Measurements from ENCODE around the gene C14orf180. TPM values are rescaled to one million over a fixed set of nuclear protein-coding genes. Genes with fewer than 3 reads are reported as not detected.
A peak's percentile ranks its signal among the peaks of the same experiment; 100 is the strongest.

Gene C14orf180
- total and polyA plus RNA-seq, 5 donors = 56.5 to 153 (median 107) TPM

DNA sequence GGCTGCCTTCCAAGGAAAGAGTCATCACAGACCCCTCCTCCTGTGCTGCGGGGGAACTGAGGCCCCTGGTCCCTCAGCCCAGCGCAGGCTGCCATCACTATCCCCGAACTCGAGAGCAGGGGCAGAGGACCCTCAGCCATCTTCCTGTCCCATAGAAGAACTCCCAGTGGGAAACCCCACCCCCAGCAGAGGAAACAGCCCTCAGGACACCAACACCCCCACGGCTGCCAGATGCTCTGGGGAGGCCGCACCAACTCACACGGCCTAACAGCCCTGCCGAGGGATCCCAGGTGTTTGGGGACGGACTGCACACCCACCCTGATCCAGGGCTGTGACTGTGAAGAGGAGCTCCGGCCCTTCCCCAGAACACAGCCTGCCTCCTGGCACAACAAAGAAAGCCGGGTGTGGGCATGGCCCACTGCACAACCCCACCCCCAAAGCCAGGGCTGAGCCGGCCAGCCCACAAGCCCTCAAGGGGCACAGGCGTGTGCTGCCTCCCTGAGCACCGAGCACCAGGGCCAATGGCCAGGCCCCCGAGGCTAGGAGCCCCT lies 16.3 kb upstream of the C14orf180 start:
- Histone ChIP-seq H3K4me3 (ENCODE audit: low read length) (no peak overlapping the region), H3K9me3 (ENCODE audit: control insufficient read depth, low read length) (no peaks in the 10 kb centered on the region), H3K4me1 (ENCODE audit: control insufficient read depth, insufficient read depth, low read length) (no peaks in the 10 kb centered on the region), H3K27ac (ENCODE audit: low read length) (no peak overlapping the region), H3K27me3 (ENCODE audit: control insufficient read depth, insufficient read depth) (no peaks in the 10 kb centered on the region)
- WGBS = 57% methylated on average over 15 of the region's 15 CpGs
- intact Hi-C loops (cut with DNase I) = loop anchor here (2.0 to 10.0 kb wide), 4 partner anchors 424 to 488 kb away; partner anchors contain the start of genes ASPG (in 1 of the 4) and KIF26A (in 1 of the 4)
- peak; percentile 6 to 12 for ATAC-seq
- DNase-seq = peak; percentile 13 to 49 (median 48)

DNA sequence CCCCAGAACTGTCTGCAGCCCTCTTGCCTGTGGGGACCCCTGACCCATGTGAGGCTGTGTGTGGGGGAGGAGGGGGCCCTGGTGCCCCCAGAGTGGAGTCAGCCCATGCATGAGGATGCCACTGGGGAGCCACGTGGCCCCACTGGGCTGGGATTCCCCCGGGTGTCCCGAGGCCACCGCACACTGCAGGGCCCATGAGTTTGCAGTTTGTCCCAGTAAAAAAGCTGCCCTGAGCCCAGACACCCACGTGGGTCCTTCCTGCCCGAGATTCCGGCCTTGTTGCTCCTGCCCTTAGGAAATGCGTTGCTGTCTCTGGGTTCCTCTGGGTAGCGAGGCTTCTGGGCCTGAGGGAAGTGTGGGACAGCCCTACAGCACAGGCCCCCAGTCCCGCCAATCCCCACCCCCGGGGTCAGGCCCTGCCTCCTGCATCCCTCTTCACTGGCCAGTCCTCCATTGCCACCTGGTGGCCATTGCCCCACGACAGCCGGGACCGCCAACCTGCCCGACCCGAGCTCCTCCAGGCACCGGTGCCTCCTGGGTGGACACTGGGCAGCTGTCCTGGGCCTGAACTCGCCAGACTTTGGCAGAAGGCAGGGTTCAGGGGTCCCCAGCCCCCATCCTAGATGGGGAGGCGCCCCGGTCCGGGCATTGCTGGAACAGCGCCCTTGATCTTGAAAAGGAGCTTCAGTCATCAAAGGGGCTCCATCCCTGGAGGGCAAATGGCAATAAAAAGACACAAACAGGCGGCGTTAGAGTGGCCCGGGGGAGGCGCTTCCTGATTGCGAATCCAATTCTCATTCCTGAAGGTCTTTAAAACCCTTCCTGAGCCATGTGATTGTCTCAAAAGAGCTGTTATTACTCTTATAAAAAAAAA lies 15.6 kb upstream of the C14orf180 start:
- ATAC-seq (peak; percentile 75 to 84), DNase-seq (peak; percentile 78 to 91 (median 90))
- Histone ChIP-seq H3K27me3 (ENCODE audit: control insufficient read depth, insufficient read depth) (no peaks in the 10 kb centered on the region), H3K4me1 (ENCODE audit: control insufficient read depth, insufficient read depth, low read length) (no peaks in the 10 kb centered on the region), H3K27ac (ENCODE audit: low read length) (no peak overlapping the region), H3K4me3 (ENCODE audit: low read length) (no peak overlapping the region), H3K9me3 (ENCODE audit: control insufficient read depth, low read length) (no peaks in the 10 kb centered on the region)
- 7% methylated on average over 27 of the region's 27 CpGs for WGBS
- intact Hi-C loops (cut with DNase I) = loop anchor here (2.0 to 10.0 kb wide), 5 partner anchors 425 to 489 kb away; partner anchors contain the start of genes ASPG (in 1 of the 4) and KIF26A (in 1 of the 4)

DNA sequence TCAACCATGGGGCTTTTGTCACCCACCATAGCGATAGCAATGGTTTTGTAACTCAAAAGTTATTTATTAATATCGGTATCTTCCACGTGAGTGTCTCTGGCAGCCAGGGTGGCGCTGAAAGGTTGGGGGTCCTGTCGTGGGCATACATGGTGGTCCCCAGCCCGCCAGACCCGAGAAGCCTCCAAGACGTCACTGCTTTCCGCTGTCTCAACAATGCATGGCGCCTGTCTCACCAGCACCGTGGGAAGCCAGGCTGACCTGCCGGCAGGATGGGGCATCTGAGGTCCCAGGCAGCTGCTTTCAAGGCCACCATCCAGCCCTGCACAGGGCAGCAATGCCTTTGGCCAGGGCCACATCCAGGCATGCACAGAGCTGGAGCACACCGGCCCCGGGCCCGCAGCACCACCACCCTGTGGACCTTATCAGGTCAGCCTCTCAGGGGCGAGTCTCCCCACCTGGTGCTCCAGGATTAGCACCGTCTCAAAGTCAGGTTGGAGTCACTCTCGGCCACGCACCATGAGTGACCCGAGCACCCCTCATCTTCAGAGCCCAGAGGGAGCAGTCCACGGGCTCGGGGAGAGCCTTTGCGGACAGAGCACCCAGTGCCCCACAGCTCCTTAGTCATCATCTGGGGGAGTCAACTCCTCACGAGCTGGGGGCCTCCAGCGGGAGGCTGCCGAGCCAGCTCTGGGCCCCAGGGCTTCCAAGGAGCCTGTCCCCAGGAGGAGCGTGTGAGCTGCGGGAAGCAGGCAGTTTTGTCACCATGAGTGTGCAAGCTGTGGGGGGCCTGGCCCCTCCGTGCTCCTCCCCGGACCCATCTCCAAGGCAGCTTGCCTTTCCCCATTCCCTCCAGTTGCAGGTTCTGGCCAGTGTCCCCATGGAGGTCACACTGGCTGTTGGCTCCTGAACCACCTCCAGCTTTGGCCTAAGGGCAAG lies 14.6 kb upstream of the C14orf180 start:
- ATAC-seq = no peak
- WGBS = 76% methylated on average over 30 of the region's 30 CpGs

DNA sequence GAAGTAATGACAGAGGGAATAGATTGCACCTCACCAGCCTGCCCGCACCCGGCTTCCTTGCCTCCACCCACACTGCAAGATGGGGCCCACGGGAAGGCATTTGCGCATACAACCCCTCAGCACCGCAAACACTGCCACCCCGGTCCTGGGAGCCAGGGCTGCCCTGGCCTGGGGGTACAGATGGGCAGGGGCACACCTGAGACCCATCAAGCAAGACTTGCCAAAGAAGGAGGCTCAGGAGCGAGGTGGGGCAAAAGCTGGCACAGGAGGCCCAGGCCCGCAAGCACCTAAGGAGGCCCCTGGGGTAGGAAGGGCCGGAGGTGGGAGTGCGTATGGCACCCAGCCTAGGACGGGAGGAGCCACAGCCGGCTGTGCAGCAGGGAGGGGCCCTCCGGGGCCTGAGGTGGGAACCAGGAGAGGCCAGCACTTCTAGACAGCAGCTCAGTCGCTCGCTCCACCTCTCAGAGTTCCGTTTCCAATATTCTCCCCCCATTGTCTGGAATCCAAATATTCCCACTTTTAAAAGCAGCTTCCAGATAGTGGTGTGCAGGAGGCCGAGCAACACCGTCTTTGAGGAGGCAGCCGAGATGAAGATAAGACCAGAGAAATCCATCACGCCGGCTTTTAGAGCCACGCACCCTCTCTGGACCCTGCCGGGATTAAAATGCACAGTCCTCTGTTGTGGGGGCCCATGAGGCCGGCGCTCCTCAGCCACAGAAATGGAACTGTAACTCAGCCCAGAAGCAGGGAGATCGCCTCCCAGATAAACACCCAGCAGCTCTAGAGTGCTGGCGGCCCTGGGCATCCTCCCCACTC lies 12.2 kb upstream of the C14orf180 start:
- no peak for ATAC-seq
- Histone ChIP-seq H3K4me1 (ENCODE audit: control insufficient read depth, insufficient read depth, low read length) (no peaks in the 10 kb centered on the region), H3K27ac (ENCODE audit: low read length) (no peak overlapping the region), H3K9me3 (ENCODE audit: control insufficient read depth, low read length) (no peaks in the 10 kb centered on the region), H3K4me3 (ENCODE audit: low read length) (no peak overlapping the region), H3K27me3 (ENCODE audit: control insufficient read depth, insufficient read depth) (no peaks in the 10 kb centered on the region)
- intact Hi-C loops (cut with DNase I) = loop anchor here in 3 of 4 donors (5.0 to 10.0 kb wide), 3 partner anchors 430 to 493 kb away; partner anchors contain the start of genes ASPG (in 1 of the 3) and KIF26A (in 1 of the 3)
- WGBS = 43% methylated on average over 27 of the region's 27 CpGs
- DNase-seq = no peak

More for the DNA sequence above, 14.6 kb upstream of the C14orf180 start:
- DNase-seq = peak in 2 of 3 donors; percentile 45 to 50
- no peak overlapping the region for H3K27ac ChIP-seq (ENCODE audit: low read length)
- H3K27me3 ChIP-seq (ENCODE audit: control insufficient read depth, insufficient read depth) = no peaks in the 10 kb centered on the region
- intact Hi-C loops (cut with DNase I) = loop anchor here (2.0 to 10.0 kb wide), 5 partner anchors 428 to 490 kb away; partner anchors contain the start of genes ASPG (in 1 of the 4) and KIF26A (in 1 of the 4)
- H3K4me3 ChIP-seq (ENCODE audit: low read length) = no peak overlapping the region
- no peaks in the 10 kb centered on the region for H3K4me1 ChIP-seq (ENCODE audit: control insufficient read depth, insufficient read depth, low read length)
- H3K9me3 ChIP-seq (ENCODE audit: control insufficient read depth, low read length) = no peaks in the 10 kb centered on the region

DNA sequence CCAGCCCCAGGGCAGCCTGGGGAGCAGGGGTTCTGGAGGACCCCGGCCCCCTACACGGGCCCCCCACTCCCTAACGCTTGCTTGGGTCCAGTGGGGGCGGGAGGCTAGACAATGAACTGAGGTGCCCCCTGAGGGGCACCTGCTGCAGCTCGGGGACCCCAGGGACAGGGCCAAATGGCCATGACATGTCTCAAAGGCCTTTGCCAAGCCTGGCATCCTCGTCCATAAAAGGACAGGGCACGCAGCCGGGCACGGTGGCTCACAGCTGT lies 11.7 kb upstream of the C14orf180 start:
- 82% methylated on average over 9 of the region's 9 CpGs for WGBS
- H3K9me3 ChIP-seq (ENCODE audit: control insufficient read depth, low read length) = no peaks in the 10 kb centered on the region
- DNase-seq (no peak), ATAC-seq (no peak)
- H3K27ac ChIP-seq (ENCODE audit: low read length) = no peak overlapping the region
- H3K27me3 ChIP-seq (ENCODE audit: control insufficient read depth, insufficient read depth) = no peaks in the 10 kb centered on the region
- H3K4me1 ChIP-seq (ENCODE audit: control insufficient read depth, insufficient read depth, low read length) = no peaks in the 10 kb centered on the region
- H3K4me3 ChIP-seq (ENCODE audit: low read length) = no peak overlapping the region
- intact Hi-C loops (cut with DNase I) = loop anchor here in 3 of 4 donors (5.0 to 10.0 kb wide), 3 partner anchors 431 to 493 kb away; partner anchors contain the start of genes ASPG (in 1 of the 3) and KIF26A (in 1 of the 3)

GRCh38 chr14:104568620-104569019 lies 10.9 kb upstream of the C14orf180 start:
- H3K27ac ChIP-seq (ENCODE audit: low read length) = no peak overlapping the region
- 78% methylated on average over 11 of the region's 11 CpGs for WGBS
- intact Hi-C loops (cut with DNase I) = loop anchor here in 3 of 4 donors (5.0 to 10.0 kb wide), 3 partner anchors 431 to 494 kb away; partner anchors contain the start of genes ASPG (in 1 of the 3) and KIF26A (in 1 of the 3)
- no peaks in the 10 kb centered on the region for H3K9me3 ChIP-seq (ENCODE audit: control insufficient read depth, low read length)
- ATAC-seq = no peak
- no peak for DNase-seq
- no peak overlapping the region for H3K4me3 ChIP-seq (ENCODE audit: low read length)
- H3K4me1 ChIP-seq (ENCODE audit: control insufficient read depth, insufficient read depth, low read length) = no peaks in the 10 kb centered on the region
- no peaks in the 10 kb centered on the region for H3K27me3 ChIP-seq (ENCODE audit: control insufficient read depth, insufficient read depth)

- H3K9me3 ChIP-seq (ENCODE audit: control insufficient read depth, low read length) = no peaks in the 10 kb centered on the region
- H3K4me3 ChIP-seq (ENCODE audit: low read length) = no peak overlapping the region
- WGBS = 63% methylated on average over 10 of the region's 10 CpGs
- DNase-seq (no peak), ATAC-seq (no peak)
- no peaks in the 10 kb centered on the region for H3K27me3 ChIP-seq (ENCODE audit: control insufficient read depth, insufficient read depth)
- intact Hi-C loops (cut with DNase I) = loop anchor here in 3 of 4 donors (5.0 to 10.0 kb wide), 3 partner anchors 432 to 495 kb away; partner anchors contain the start of genes ASPG (in 1 of the 3) and KIF26A (in 1 of the 3)
- no peak overlapping the region for H3K27ac ChIP-seq (ENCODE audit: low read length)
- no peaks in the 10 kb centered on the region for H3K4me1 ChIP-seq (ENCODE audit: control insufficient read depth, insufficient read depth, low read length)
Measured at GRCh38 chr14:104569435-104569834, 10.1 kb upstream of the C14orf180 start.

GRCh38 chr14:104571246-104571645 lies 8.3 kb upstream of the C14orf180 start:
- Histone ChIP-seq H3K9me3 (ENCODE audit: control insufficient read depth, low read length) (no peaks in the 10 kb centered on the region), H3K4me1 (ENCODE audit: control insufficient read depth, insufficient read depth, low read length) (no peaks in the 10 kb centered on the region), H3K27ac (ENCODE audit: low read length) (no peak overlapping the region), H3K4me3 (ENCODE audit: low read length) (no peak overlapping the region), H3K27me3 (ENCODE audit: control insufficient read depth, insufficient read depth) (no peaks in the 10 kb centered on the region)
- DNase-seq (no peak), ATAC-seq (no peak)
- 54% methylated on average over 16 of the region's 16 CpGs for WGBS
- intact Hi-C loops (cut with DNase I) = no loop called here

- Histone ChIP-seq H3K27me3 (ENCODE audit: control insufficient read depth, insufficient read depth) (no peaks in the 10 kb centered on the region), H3K4me1 (ENCODE audit: control insufficient read depth, insufficient read depth, low read length) (no peaks in the 10 kb centered on the region), H3K9me3 (ENCODE audit: control insufficient read depth, low read length) (no peaks in the 10 kb centered on the region), H3K4me3 (ENCODE audit: low read length) (no peak overlapping the region), H3K27ac (ENCODE audit: low read length) (no peak overlapping the region)
- intact Hi-C loops (cut with DNase I) = no loop called here
- peak in 1 of 2 donors; percentile 10 for ATAC-seq
- peak in 1 of 3 donors; percentile 73 for DNase-seq
- WGBS = 65% methylated on average over 11 of the region's 11 CpGs
Measured at GRCh38 chr14:104572024-104572626, 7.4 kb upstream of the C14orf180 start.
